Parathyroid adenoma (tissue), 2 donors: ENCODE measurements around the gene CYSRT1.

Experiments
- H2AFZ ChIP-seq: fragments of 300-600 bp; sonication (generic); one replicate; pipeline ENCODE4 v1.7.0; 2017; ENCODE audit warnings: antibody characterized with exemption, mild to moderate bottlenecking
- H3K27ac ChIP-seq: fragments of 300-600 bp; sonication (generic); one replicate; pipeline ENCODE4 v1.7.0; 2017
- H3K27me3 ChIP-seq: fragments of 300-600 bp; sonication (generic); one replicate; pipeline ENCODE4 v1.7.0; 2017; ENCODE audit warnings: low read length; ENCODE audit not compliant: control insufficient read depth, insufficient read depth
- H3K36me3 ChIP-seq: fragments of 300-600 bp; sonication (generic); one replicate; pipeline ENCODE4 v1.7.0; 2017; ENCODE audit warnings: low read length; ENCODE audit not compliant: control insufficient read depth, insufficient read depth
- H3K4me1 ChIP-seq: fragments of 300-600 bp; sonication (generic); one replicate; pipeline ENCODE4 v1.7.0; 2017; ENCODE audit warnings: control low read depth
- H3K4me2 ChIP-seq: fragments of 300-600 bp; sonication (generic); one replicate; pipeline ENCODE4 v1.7.0; 2017; ENCODE audit warnings: low read length
- H3K4me3 ChIP-seq: fragments of 300-600 bp; sonication (generic); one replicate; pipeline ENCODE4 v1.7.0; 2017; ENCODE audit warnings: low read depth, low read length
- H3K79me2 ChIP-seq: fragments of 300-600 bp; sonication (generic); one replicate; pipeline ENCODE4 v1.7.0; 2017; ENCODE audit warnings: control low read depth
- H3K9ac ChIP-seq: fragments of 300-600 bp; sonication (generic); one replicate; pipeline ENCODE4 v1.7.0; 2017; ENCODE audit warnings: mild to moderate bottlenecking
- H3K9me3 ChIP-seq: fragments of 300-600 bp; sonication (generic); one replicate; pipeline ENCODE4 v1.7.0; 2017; ENCODE audit warnings: low read length; ENCODE audit not compliant: control insufficient read depth
- TF ChIP-seq, protein P1 (sequence below): fragments of 300-600 bp; sonication (generic); IDR thresholded peaks from one replicate; pipeline ENCODE4 v1.7.0; 2017; ENCODE audit warnings: antibody characterized with exemption, mild to moderate bottlenecking
- donor health status: primary hyperparathyroidism.

The CYSRT1 gene

GRCh38 chr9:137194388-137194787 is 30.6 kb upstream of the CYSRT1 start:
- H3K4me1 ChIP-seq: peaks cover 9% of the 10 kb centered on the region
- H3K79me2 ChIP-seq: peaks cover 9% of the 10 kb centered on the region
- H3K9ac ChIP-seq: no peak overlapping the region
- H2AFZ ChIP-seq: no peak overlapping the region
- no peaks in the 10 kb centered on the region for H3K9me3 ChIP-seq
- no peaks in the 10 kb centered on the region for H3K36me3 ChIP-seq
- no peak overlapping the region for H3K27ac ChIP-seq
- H3K4me3 ChIP-seq: no peak overlapping the region
- TF ChIP-seq, protein P1, sequence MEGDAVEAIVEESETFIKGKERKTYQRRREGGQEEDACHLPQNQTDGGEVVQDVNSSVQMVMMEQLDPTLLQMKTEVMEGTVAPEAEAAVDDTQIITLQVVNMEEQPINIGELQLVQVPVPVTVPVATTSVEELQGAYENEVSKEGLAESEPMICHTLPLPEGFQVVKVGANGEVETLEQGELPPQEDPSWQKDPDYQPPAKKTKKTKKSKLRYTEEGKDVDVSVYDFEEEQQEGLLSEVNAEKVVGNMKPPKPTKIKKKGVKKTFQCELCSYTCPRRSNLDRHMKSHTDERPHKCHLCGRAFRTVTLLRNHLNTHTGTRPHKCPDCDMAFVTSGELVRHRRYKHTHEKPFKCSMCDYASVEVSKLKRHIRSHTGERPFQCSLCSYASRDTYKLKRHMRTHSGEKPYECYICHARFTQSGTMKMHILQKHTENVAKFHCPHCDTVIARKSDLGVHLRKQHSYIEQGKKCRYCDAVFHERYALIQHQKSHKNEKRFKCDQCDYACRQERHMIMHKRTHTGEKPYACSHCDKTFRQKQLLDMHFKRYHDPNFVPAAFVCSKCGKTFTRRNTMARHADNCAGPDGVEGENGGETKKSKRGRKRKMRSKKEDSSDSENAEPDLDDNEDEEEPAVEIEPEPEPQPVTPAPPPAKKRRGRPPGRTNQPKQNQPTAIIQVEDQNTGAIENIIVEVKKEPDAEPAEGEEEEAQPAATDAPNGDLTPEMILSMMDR: no peak
- H3K4me2 ChIP-seq: no peak overlapping the region
- no peaks in the 10 kb centered on the region for H3K27me3 ChIP-seq

- no peaks in the 10 kb centered on the region for H3K27me3 ChIP-seq
- H3K27ac ChIP-seq: no peak overlapping the region
- peaks cover 9% of the 10 kb centered on the region for H3K79me2 ChIP-seq
- H3K4me2 ChIP-seq: no peak overlapping the region
- H3K9ac ChIP-seq: no peak overlapping the region
- H3K36me3 ChIP-seq: no peaks in the 10 kb centered on the region
- no peaks in the 10 kb centered on the region for H3K9me3 ChIP-seq
- no peak overlapping the region for H3K4me3 ChIP-seq
- no peak overlapping the region for H2AFZ ChIP-seq
- peaks cover 4% of the 10 kb centered on the region for H3K4me1 ChIP-seq
- TF ChIP-seq, protein P1: no peak
Measured at GRCh38 chr9:137194909-137195308, 30.1 kb upstream of the CYSRT1 start.

DNA sequence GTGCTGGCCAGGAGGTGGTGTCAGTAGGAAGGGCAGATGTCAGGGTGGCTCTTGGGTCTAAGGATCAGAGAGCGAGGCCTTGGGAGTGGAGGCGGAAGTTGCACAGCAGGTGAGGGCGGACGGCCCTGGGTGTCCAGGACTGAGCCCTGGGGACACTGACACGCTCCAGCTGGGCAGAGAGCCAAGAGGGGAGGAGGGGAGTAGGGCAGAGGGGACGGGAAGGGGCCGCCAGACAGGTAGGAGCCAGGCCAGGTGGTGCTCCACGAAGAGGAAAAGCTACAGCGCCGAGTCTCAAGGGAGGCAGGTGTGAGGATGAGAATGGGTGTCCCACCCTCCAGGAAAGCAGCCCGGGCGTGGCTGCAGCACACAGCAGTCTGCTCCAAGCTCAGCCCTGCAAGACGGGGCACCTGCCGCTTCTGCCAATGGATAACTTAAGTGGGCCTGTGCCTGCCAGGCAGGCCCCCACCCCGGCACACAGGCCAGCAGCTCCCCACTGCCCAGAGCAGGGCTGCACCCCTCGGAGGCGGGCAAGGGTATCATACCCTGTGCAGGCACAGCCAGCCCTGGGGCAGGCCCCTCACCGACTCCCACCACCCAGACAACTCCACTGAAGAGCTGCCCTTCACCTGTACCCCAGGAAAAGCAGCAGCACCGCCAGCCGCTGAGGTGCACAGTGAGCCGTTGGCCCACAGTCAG is 29.3 kb upstream of the CYSRT1 start:
- H3K4me1 ChIP-seq: peaks cover 4% of the 10 kb centered on the region
- TF ChIP-seq, protein P1: no peak
- H3K27ac ChIP-seq: no peak overlapping the region
- no peak overlapping the region for H2AFZ ChIP-seq
- H3K4me3 ChIP-seq: no peak overlapping the region
- no peaks in the 10 kb centered on the region for H3K27me3 ChIP-seq
- H3K9ac ChIP-seq: no peak overlapping the region
- H3K36me3 ChIP-seq: no peaks in the 10 kb centered on the region
- no peak overlapping the region for H3K4me2 ChIP-seq
- no peaks in the 10 kb centered on the region for H3K9me3 ChIP-seq
- peaks cover 9% of the 10 kb centered on the region for H3K79me2 ChIP-seq

DNA sequence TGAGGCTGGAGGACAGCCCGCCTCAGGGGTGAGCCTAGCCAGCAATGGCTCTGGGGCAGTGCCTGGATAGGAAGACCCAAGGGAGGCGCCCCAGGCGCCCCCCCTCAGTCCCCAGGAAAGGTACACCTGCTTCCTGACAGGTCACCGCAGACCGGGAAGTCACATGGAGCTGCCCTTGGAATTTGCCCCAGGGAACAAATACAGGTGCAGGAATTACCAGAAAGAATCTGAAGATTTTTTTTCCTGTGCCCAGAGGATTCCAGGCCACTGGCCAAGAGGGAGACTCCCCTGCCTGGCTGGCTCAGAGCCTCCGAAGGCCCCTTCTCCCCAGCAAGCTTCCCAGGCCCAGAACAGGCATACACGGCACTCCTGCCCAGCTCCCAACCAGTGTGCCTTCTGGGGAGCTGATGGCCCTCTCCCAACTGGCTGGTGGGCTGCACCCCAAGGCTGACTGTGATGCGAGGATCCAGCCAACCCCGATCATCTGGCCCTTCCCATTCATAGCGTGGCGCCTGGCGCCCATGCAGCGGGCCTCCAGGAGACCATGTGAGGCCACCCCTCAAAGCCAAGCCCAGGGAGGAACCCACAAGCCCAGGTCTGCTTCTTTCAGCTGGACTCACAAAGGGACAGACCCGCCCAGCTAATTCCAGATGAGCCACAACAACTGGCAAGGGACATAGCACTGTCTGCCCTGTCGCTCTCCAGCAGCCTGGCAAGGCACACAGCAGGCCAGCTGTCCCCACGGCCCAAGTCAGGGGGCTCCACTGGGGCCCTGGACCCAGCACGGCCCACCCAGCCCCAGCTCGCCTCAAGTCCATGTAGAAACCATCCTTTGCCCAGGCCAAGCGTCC is 26.7 kb upstream of the CYSRT1 start:
- Histone ChIP-seq H3K4me2 (no peak overlapping the region), H2AFZ (no peak overlapping the region), H3K9ac (no peak overlapping the region), H3K4me1 (peaks cover 4% of the 10 kb centered on the region), H3K9me3 (no peaks in the 10 kb centered on the region), H3K27me3 (no peaks in the 10 kb centered on the region), H3K36me3 (no peaks in the 10 kb centered on the region), H3K79me2 (peaks cover 12% of the 10 kb centered on the region), H3K27ac (no peak overlapping the region), H3K4me3 (no peak overlapping the region)
- TF ChIP-seq, protein P1: no peak
